ENCODE data around the gene DUOXA1. TPM values are rescaled to one million over a fixed set of nuclear protein-coding genes. Genes with fewer than 3 reads are reported as not detected.

Gene DUOXA1
- total RNA-seq, 4 donors from 2014 or later: 1.1 to 7.5 (median 1.9) TPM

- Histone ChIP-seq H3K27ac (no peak overlapping the region), H3K36me3 (no peaks in the 10 kb centered on the region), H3K27me3 (peaks cover 0 to 63% of the 10 kb centered on the region in 2 donors), H3K4me3 (no peak overlapping the region), H3K4me1 (peaks cover 0 to 21% (median 11%) of the 10 kb centered on the region in 4 donors), H3K9me3 (no peaks in the 10 kb centered on the region)
- DNase-seq (ENCODE audit: low spot score in 2 of 2): no peak
- TF ChIP-seq CTCF (IDR thresholded peaks at IDR 0.05): peak in 4 of 5 experiments; percentile 18 to 52 (median 43)
- TF ChIP-seq POLR2A (IDR thresholded peaks at IDR 0.05): no peak
- 78 to 82% methylated on average over 2 of the region's 2 CpGs for WGBS, 2 donors
Observed at GRCh38 chr15:45126535-45127158, 3.0 kb downstream of the DUOXA1 start.

GRCh38 chr15:45123397-45123796 lies 6.3 kb downstream of the DUOXA1 start:
- H3K4me1 ChIP-seq: no peaks in the 10 kb centered on the region
- TF ChIP-seq CTCF (IDR thresholded peaks at IDR 0.05) (no peak), EP300 (IDR thresholded peaks at IDR 0.05) (no peak)
- no peak overlapping the region for H3K4me3 ChIP-seq
- no peaks in the 10 kb centered on the region for H3K36me3 ChIP-seq
- no peak for DNase-seq (ENCODE audit: low spot score in 2 of 2)
- H3K9me3 ChIP-seq: no peaks in the 10 kb centered on the region
- H3K27me3 ChIP-seq: peaks cover 0 to 64% of the 10 kb centered on the region in 2 donors
- H3K27ac ChIP-seq: no peak overlapping the region

- WGBS, 2 donors: 78 to 91% methylated on average over 7 of the region's 7 CpGs
Observed at GRCh38 chr15:45122719-45123118, 7.0 kb downstream of the DUOXA1 start.

GRCh38 chr15:45121706-45122417 lies 7.8 kb downstream of the DUOXA1 start:
- no peak for DNase-seq (ENCODE audit: low spot score in 2 of 2)
- Histone ChIP-seq H3K27ac (no peak overlapping the region), H3K9me3 (no peaks in the 10 kb centered on the region), H3K4me3 (no peak overlapping the region), H3K27me3 (peaks cover 6 to 68% of the 10 kb centered on the region in 2 donors), H3K36me3 (no peaks in the 10 kb centered on the region), H3K4me1 (peaks cover 0 to 14% (median 5%) of the 10 kb centered on the region in 4 donors)
- TF ChIP-seq POLR2A (IDR thresholded peaks at IDR 0.05): no peak
- no peak for TF ChIP-seq EP300 (IDR thresholded peaks at IDR 0.05)
- TF ChIP-seq CTCF (IDR thresholded peaks at IDR 0.05): no peak
- 54 to 61% methylated on average over 9 of the region's 9 CpGs for WGBS, 2 donors

More at GRCh38 chr15:45122719-45123118, 7.0 kb downstream of the DUOXA1 start:
- Histone ChIP-seq H3K9me3 (no peaks in the 10 kb centered on the region), H3K27ac (no peak overlapping the region), H3K27me3 (peaks cover 0 to 60% of the 10 kb centered on the region in 2 donors), H3K4me1 (peaks cover 0 to 6% (median under 1%) of the 10 kb centered on the region in 4 donors), H3K4me3 (no peak overlapping the region), H3K36me3 (no peaks in the 10 kb centered on the region)
- TF ChIP-seq CTCF (IDR thresholded peaks at IDR 0.05): no peak
- no peak for TF ChIP-seq EP300 (IDR thresholded peaks at IDR 0.05)
- TF ChIP-seq POLR2A (IDR thresholded peaks at IDR 0.05): no peak
- no peak for DNase-seq (ENCODE audit: low spot score in 2 of 2)

- 92 to 97% methylated on average over 3 of the region's 3 CpGs for WGBS, 2 donors
- DNase-seq (ENCODE audit: low spot score in 2 of 2): no peak
Observed at GRCh38 chr15:45121020-45121419, 8.7 kb downstream of the DUOXA1 start.

More at GRCh38 chr15:45121020-45121419, 8.7 kb downstream of the DUOXA1 start:
- Histone ChIP-seq H3K27me3 (peaks cover 6 to 70% of the 10 kb centered on the region in 2 donors), H3K27ac (no peak overlapping the region), H3K4me3 (no peak overlapping the region), H3K9me3 (no peaks in the 10 kb centered on the region), H3K36me3 (no peaks in the 10 kb centered on the region), H3K4me1 (peaks cover 0 to 23% (median 12%) of the 10 kb centered on the region in 4 donors)
- TF ChIP-seq POLR2A (IDR thresholded peaks at IDR 0.05) (no peak), CTCF (IDR thresholded peaks at IDR 0.05) (no peak), EP300 (IDR thresholded peaks at IDR 0.05) (no peak)

All from tibial nerve (tissue), 4 donors.